H1 (cell line): ENCODE measurements around the gene GNG14. TPM values are rescaled to one million over a fixed set of nuclear protein-coding genes. Genes with fewer than 3 reads are reported as not detected.

ENCODE experiments used
- CHD7 ChIP-seq: fragments of 300-600 bp; sonication (generic); IDR thresholded peaks from 2 replicates; pipeline ENCODE4 v1.7.1; 2012; ENCODE audit warnings: low read length, moderate library complexity, mild to moderate bottlenecking, inconsistent platforms; ENCODE audit not compliant: insufficient replicate concordance
- CTCF ChIP-seq, 3 experiments: IDR thresholded peaks; 1 replicate in 2 of 3; 2 replicates in 1 of 3; pipeline versions ENCODE4 v1.5.1 to v1.6.1; 2011; ENCODE audit warnings: low read length in 3 of 3, mild to moderate bottlenecking in 3 of 3, inconsistent platforms in 2 of 3, low read depth in 1 of 3, moderate library complexity in 1 of 3; ENCODE audit not compliant: insufficient read depth in 1 of 3; ENCODE audit errors: control extremely low read depth in 1 of 3
- polyA plus RNA-seq, 7 experiments: library from polyadenylated mRNA; depleted of rRNA in 3 of 7; stranded (reverse) in 5 of 7; unstranded in 2 of 7; fragments of >200 nt in 5 of 7; fragments of 200-250 nt in 2 of 7; gene quantifications; 1 replicate in 5 of 7; 2 replicates in 1 of 7; 4 replicates in 1 of 7; pipeline versions ENCODE4 v1.2.1 to v1.2.3, GENCODE V29; 2011 to 2013; ENCODE audit warnings: missing spikeins in 2 of 7, mixed read lengths in 2 of 7
- total RNA-seq: library from RNA; stranded (reverse); fragmentation: NEBNext Ultra II Directional; extraction: Animal tissue kit (Norgen Biotek cat#: 25700); gene quantifications from 2 replicates; pipeline ENCODE4 v1.2.1, GENCODE V29; 2021

The GNG14 gene
- total and polyA plus RNA-seq, 2 of the 8 experiments (the other 6 are each of a cell fraction or from before 2014, with no cell fraction given): not detected

GRCh38 chr19:12642506-12642905 lies 45.3 kb upstream of the GNG14 start (continued):
- TF ChIP-seq CHD7 (no peak), CTCF (IDR thresholded peaks at IDR 0.05; ENCODE audit: control extremely low read depth in 1 of 3, insufficient read depth in 1 of 3, low read depth in 1 of 3, low read length in 3 of 3) (no peak)
